Renal pelvis (tissue), 4 donors: Measurements from ENCODE around the gene TSEN54. TPM values are rescaled to one million over a fixed set of nuclear protein-coding genes. Genes with fewer than 3 reads are reported as not detected.

Experiments used
- DNase-seq: peaks from one replicate; pipeline ENCODE4 v3.0.0-alpha.2; 2013
- polyA plus RNA-seq, 3 donors: library from polyadenylated mRNA; unstranded; fragments of 120-200 nt; gene quantifications; one replicate each; pipeline ENCODE4 v1.2.1, GENCODE V29; 2013; ENCODE audit not compliant: insufficient read length in 3 of 3

TSEN54 gene
- polyA plus RNA-seq, 3 donors: 45.4 to 58.8 (median 55.8) TPM

DNA sequence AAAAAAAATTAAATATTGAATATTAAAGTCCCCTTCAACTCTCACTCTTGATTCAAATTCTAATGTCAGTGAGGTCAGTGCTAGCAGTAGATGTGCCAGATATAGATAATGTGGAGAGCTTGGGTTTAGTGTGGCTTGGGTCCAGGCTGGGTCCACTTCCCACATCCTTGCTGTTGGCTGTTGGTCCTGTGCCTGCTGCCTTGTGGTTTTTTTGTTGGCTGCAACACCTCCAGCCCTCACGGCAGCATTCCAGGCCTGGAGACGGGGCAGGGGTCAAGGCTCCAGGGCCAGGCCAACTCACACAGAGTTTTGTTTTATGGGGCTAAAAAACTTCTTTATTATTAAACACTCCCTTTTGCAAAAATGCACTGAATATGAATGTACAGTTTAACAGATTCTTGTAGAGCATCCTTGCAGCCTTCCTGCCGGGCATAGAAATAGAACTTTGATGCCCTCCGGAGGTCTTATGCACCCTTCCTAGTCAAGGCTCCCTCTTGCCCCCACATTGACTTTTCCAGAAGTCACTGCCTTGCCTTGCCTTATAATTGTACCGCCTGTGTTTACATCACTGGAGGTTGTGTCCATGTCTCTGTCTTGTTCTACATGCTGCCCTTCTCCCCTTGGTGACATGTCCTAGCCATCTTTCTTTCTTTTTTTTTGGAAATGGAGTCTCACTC, 45.7 kb downstream of the TSEN54 start:
- DNase-seq: no peak

DNA sequence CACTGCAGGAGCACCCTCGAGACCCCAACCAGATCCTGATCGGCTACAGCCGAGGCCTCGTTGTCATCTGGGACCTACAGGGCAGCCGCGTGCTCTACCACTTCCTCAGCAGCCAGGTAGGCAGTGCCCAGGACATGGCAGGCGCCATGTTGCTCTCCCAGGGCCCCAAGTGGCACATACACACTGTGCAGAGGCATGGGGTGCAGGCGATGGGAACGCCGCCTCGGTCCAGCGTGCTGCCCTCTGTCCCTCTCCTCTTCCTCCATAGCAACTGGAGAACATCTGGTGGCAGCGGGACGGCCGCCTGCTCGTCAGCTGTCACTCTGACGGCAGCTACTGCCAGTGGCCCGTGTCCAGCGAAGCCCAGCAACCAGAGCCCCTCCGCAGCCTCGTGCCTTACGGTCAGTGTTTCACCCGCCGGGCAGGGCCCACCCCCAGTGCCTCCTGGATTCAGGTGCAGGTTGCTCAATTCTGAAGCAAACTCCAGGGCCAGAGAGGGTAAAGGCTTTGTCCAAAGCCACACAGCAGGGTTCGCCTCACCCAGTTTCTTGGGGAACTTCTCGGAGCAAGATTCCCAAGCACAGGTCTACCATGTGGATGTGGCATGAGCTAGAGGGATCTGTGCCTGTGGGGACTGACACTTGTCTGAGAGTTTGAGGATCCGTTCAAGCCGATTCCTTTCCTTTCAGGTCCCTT, 46.9 kb downstream of the TSEN54 start:
- no peak for DNase-seq

DNA sequence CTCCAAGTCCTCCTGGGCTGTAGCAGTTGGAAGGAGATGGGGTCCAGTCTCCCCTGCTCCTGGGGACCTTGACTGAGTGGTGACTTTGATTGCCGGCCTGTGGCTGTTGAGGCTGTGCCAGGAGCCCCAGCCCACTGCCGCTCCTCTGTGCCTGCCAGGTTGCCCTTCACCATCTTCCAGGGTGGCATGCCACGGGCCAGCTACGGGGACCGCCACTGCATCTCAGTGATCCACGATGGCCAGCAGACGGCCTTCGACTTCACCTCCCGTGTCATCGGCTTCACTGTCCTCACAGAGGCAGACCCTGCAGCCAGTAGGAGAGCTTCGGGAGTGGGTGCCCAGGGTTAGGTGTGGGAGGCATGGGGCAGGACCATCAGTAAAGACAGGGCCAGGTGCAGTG, 47.9 kb downstream of the TSEN54 start:
- no peak for DNase-seq

DNA sequence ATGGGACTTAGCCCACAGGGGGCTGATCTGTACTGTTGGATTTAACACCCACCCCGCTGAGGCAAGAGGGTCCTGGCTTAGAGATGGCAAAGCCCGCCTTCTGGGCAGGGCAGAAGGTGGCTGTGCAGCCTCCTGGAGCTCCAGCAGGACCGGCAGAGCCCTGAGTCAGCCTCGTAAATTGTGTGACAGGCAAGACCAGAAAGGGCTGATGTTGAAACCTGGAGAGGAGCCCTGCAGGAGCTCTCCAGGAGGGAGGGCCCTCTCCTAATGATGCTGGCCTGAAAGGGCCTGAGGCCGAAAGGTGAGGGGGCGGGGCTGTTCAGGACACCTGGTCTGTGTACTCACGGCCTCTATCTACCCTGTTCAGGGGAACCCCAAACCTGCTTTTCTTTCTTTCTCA, 48.7 kb downstream of the TSEN54 start:
- no peak for DNase-seq

DNA sequence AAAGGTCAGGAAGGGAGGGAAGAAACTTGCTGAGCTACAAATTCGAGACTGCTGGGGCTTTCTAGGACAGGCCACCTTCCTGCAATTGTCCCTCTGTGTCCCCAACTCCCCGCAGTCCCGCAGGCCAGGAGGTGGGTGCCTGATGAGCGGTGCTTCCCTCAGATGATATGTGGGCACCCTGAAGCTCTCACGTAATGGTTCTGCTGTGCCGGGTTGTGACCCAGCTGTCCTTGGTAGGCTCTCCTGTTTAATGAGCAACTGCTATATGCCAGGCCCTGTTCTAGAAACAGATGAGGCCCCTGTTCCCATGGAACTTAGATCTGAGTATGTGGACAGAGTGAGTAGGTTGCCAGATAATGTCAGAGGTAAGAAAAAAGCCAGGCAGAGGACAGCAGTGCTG, 49.3 kb downstream of the TSEN54 start:
- no peak for DNase-seq

DNA sequence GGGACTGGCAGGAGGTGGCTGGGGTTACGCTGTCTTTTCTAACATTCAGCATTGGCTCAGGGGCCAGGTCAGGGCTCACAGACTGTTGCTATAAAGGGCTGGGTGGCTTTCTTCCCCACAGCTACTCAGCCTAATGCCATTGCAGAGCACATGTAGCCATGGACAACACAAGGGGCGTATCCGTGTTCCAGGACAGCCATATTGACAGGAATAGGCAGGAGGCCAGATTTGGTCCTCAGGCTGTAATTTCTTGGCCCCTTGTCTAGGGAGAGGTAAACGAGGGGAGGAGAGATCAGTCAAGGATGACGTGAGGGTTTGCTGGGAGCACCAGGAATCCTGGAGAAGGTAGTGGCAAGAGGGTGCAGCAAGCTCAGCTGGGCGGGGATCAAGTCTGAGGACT, 50.1 kb downstream of the TSEN54 start:
- no peak for DNase-seq

DNA sequence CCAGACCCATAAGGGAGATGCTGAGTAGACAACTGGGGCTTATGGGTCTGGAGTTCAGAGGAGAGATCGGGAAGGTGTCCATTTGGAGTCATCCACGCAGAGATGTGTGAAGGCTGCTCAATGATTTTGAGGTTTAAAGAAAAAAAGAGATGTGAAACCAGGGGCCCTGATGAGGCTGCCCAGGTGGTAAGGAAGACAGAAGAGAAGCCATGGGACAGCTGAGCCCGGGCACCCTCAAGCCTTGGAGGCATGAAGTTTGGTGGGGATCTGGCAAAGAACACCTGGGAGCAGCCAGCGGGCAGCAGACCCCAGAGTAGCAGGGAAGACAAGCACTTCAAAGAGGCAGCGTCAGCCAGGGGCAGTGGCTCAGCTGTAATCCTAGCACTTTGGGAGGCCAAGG, 50.5 kb downstream of the TSEN54 start:
- no peak for DNase-seq

DNA sequence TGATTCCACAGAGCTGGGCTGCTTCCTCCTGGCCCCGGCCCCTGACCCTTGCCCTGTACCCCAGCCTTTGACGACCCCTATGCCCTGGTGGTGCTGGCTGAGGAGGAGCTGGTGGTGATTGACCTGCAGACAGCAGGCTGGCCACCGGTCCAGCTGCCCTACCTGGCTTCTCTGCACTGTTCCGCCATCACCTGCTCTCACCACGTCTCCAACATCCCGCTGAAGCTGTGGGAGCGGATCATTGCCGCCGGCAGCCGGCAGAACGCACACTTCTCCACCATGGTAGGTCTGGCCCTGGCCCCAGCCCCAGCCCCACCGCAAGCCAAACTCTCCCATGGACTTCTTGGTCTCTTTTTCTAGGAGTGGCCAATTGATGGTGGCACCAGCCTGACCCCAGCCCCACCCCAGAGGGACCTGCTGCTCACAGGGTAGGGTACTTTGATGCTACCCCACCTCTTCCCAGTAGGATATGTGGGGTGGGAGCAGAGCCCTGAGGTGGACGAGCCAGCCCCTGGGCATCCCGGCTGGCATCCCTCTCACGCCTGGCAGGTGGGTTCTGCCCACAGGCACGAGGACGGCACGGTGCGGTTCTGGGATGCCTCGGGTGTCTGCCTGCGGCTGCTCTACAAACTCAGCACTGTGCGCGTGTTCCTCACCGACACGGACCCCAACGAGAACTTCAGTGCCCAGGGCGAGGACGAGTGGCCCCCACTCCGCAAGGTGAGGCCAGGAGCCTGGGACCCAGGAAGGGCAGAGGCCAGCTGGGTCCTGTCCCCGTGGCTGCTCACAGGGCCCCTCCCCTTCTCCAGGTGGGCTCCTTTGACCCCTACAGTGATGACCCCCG, 52.3 kb downstream of the TSEN54 start:
- DNase-seq: no peak

DNA sequence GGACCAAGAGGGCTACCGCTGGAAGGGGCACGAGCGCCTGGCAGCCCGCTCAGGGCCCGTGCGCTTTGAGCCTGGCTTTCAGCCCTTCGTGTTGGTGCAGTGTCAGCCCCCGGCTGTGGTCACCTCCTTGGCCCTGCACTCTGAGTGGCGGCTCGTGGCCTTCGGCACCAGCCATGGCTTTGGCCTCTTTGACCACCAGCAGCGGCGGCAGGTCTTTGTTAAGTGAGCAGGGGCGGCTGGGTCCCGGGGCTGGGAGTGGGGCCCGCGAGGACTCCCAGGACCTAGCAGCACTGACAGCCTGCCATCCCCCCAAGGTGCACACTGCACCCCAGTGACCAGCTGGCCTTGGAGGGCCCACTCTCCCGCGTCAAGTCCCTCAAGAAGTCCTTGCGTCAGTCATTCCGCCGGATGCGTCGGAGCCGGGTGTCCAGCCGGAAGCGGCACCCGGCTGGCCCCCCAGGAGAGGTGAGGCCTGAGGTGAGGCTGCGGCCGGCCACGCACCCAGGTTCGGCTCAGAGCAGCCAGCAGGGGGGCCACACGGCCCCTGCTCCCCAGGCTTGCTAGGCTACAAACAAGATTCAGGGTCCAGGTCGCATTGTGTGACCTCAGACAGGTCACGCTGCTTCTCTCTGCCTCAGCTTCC, 53.8 kb downstream of the TSEN54 start:
- no peak for DNase-seq

DNA sequence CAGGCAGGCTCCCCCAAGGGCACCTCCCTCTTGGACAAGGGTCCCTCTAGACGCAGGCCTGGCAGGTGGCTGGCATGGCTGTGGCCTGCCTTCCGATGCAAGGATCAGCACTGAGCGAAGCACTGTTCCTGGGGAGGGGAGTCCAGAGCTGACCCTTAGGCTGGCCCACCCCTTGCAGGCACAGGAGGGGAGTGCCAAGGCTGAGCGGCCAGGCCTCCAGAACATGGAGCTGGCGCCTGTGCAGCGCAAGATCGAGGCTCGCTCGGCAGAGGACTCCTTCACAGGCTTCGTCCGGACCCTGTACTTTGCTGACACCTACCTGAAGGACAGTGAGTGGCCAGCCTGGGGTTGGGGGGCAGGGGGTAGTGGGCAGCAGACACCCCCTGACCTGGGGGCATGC, 54.4 kb downstream of the TSEN54 start:
- no peak for DNase-seq

DNA sequence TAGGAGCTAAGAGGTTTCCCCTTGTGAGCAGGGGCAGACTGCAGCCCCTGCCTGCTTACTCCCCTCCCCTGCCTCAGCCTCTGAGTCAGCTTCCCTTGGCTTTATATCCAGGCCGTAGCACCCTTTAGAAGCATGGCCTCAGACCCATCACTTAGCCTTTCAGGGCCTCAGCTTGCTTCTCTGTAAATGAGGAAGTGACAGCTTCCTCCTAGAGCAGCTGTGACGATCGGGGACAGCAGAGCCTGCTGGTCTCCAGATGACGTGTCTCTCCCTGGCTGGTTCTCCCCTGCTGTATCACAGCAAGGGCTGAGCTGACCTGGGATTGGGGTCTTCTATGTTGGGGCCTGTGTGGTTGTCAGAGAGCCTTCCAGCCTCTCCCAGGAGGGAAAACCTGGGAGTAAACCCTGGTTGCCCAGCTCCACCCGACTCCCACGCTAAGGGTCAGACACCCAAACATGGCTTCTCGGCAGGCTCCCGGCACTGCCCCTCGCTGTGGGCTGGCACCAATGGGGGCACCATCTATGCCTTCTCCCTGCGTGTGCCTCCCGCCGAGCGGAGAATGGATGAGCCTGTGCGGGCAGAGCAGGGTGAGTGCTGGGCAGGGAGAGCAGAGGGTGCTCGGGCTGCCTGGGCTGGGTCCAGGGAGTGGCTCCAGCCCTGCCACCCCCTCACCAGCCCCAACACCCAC, 55.0 kb downstream of the TSEN54 start:
- DNase-seq: no peak

DNA sequence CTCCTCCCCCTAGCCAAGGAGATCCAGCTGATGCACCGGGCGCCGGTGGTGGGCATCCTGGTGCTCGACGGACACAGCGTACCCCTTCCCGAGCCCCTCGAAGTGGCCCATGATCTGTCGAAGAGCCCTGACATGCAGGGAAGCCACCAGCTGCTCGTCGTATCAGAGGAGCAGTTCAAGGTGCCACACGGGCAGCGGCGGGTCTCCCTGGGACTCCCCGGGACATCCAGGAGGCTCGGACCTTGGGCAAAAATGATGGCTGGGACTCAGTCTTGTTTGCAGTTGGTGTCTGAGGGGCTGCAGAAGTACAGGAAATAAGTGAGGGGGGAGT, 55.5 kb downstream of the TSEN54 start:
- DNase-seq: no peak

DNA sequence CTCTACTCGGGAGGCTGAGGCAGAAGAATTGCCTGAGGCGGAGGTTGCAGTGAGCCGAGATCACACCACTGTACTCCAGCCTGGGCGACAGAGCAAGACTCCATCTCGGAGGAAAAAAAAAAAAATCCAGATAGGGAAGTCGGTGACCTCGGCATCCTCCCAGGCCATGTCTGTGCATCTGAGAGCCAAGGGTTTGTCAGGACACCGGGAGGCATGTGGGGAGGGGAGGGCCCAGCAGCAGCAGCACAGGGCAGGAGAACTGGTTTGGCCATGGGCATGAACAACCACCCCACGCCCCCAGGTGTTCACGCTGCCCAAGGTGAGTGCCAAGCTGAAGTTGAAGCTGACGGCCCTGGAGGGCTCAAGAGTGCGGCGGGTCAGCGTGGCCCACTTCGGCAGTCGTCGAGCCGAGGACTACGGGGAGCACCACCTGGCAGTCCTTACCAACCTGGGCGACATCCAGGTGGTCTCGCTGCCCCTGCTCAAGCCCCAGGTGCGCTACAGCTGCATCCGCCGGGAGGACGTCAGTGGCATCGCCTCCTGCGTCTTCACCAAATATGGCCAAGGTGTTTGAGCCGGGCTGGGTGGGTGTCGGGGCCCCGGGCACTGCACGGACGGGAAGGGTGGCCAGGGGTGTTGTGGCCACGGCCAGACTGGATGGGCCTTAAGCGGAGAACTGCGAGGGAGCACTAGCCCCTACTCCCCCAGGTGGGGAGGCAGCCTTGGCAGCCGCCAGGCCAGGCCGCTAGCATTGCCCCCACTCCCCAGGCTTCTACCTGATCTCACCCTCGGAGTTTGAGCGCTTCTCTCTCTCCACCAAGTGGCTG, 56.6 kb downstream of the TSEN54 start:
- no peak for DNase-seq

DNA sequence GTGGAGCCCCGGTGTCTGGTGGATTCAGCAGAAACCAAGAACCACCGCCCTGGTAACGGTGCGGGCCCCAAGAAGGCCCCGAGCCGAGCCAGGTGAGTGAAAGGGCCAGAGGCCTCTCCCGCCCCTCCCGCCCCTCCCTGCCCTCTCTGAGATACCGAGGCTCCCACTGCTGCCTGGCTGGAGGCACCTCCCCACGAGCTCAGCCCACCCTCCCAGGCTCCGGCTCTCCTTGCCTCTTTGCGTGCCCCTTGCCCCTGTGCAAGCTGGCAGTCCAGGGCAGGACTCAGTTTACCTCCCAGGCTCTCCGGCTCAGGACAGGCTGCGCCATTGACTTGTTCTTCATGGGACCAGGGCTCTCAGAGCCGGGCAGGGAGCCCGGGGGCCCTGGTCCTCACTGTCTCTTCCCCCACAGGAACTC, 57.2 kb downstream of the TSEN54 start:
- no peak for DNase-seq

DNA sequence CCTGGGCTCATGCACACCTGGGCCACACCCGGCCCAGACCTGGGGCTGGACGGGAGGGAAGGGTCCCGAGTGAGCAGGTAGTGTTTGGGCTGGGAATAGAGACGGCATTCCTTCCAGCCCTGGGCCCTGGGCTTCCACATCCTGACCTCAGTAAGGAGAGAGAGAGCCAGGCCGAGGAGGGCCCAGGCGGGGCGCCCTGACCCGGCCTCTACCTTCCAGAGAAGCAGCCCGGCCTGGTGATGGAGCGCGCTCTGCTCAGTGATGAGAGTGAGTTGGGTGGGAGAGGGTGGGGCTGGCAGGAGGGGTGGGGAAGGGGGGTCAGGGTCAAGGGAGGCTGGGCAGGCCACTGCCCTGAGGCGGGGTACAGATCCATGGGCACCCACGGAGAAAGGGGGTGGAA, 57.7 kb downstream of the TSEN54 start:
- DNase-seq: no peak

Other genes starting within 250 kb of the TSEN54 start
- 10 to 100 TPM; 21.8 to 22.8 (median 22.3) TPM for gene MIF4GD, start 245.3 kb upstream of the TSEN54 start, polyA plus RNA-seq
- gene SLC25A19, start 227.1 kb upstream of the TSEN54 start, polyA plus RNA-seq: 10 to 100 TPM in 1 of 3 donors, 1 to 10 TPM in 2; 7.1 to 13.0 (median 8.4) TPM
- gene GRB2, start 110.8 kb upstream of the TSEN54 start, polyA plus RNA-seq: 10 to 100 TPM; 87.7 to 96.9 (median 94.9) TPM
- 100 to 1,000 TPM; 103 to 117 (median 105) TPM for gene TMEM94, start 59.9 kb upstream of the TSEN54 start, polyA plus RNA-seq
- 10 to 100 TPM; 27.8 to 32.8 (median 32.7) TPM for gene CASKIN2, start 991 bp upstream of the TSEN54 start, polyA plus RNA-seq
- 100 to 1,000 TPM in 1 of 3 donors, 10 to 100 TPM in 2; 66.7 to 107 (median 99.7) TPM for gene LLGL2, start 9.2 kb downstream of the TSEN54 start, polyA plus RNA-seq
- 100 to 1,000 TPM; 130 to 193 (median 175) TPM for gene MYO15B, start 71.3 kb downstream of the TSEN54 start, polyA plus RNA-seq
- gene SMIM5, start 116.9 kb downstream of the TSEN54 start, polyA plus RNA-seq: 1 to 10 TPM; 6.6 to 9.2 (median 8.1) TPM
- gene RECQL5, start 150.6 kb downstream of the TSEN54 start, polyA plus RNA-seq: 10 to 100 TPM; 43.5 to 62.4 (median 55.2) TPM
- gene SAP30BP, start 150.8 kb downstream of the TSEN54 start, polyA plus RNA-seq: 100 to 1,000 TPM in 1 of 3 donors, 10 to 100 TPM in 2; 92.2 to 104 (median 98.5) TPM
- gene ITGB4, start 204.9 kb downstream of the TSEN54 start, polyA plus RNA-seq: 10 to 100 TPM; 12.5 to 17.1 (median 16.2) TPM
- gene GALK1, start 248.7 kb downstream of the TSEN54 start, polyA plus RNA-seq: 10 to 100 TPM; 33.7 to 40.4 (median 38.3) TPM